Ishikawa (cell line): ENCODE measurements around the gene DNAH8.

Experiments used
- CEBPB ChIP-seq: IDR thresholded peaks from 2 replicates; pipeline ENCODE4 v1.6.1; 2012
- CREB1 ChIP-seq: IDR thresholded peaks from 2 replicates; pipeline ENCODE4 v1.6.1; 2012; ENCODE audit warnings: low read depth
- EGR1 ChIP-seq: IDR thresholded peaks from 2 replicates; pipeline ENCODE4 v1.6.1; 2012
- EP300 ChIP-seq: IDR thresholded peaks from 2 replicates; pipeline ENCODE4 v1.6.1; 2012; ENCODE audit warnings: borderline replicate concordance
- FOXM1 ChIP-seq: IDR thresholded peaks from 2 replicates; pipeline ENCODE4 v1.6.1; 2012; ENCODE audit warnings: low read depth, borderline replicate concordance
- MAX ChIP-seq: IDR thresholded peaks from 2 replicates; pipeline ENCODE4 v1.6.1; 2012
- NFIC ChIP-seq: IDR thresholded peaks from 2 replicates; pipeline ENCODE4 v1.6.1; 2012
- RAD21 ChIP-seq: IDR thresholded peaks from 2 replicates; pipeline ENCODE4 v1.6.1; 2012; ENCODE audit warnings: low read depth
- REST ChIP-seq: IDR thresholded peaks from 2 replicates; pipeline ENCODE4 v1.6.1; 2012; ENCODE audit warnings: low read depth, mild to moderate bottlenecking
- TAF1 ChIP-seq: IDR thresholded peaks from 2 replicates; pipeline ENCODE4 v1.6.1; 2012; ENCODE audit warnings: low read depth, mild to moderate bottlenecking
- TCF12 ChIP-seq: IDR thresholded peaks from 2 replicates; pipeline ENCODE4 v1.6.1; 2012; ENCODE audit warnings: low read depth
- TEAD4 ChIP-seq: IDR thresholded peaks from 2 replicates; pipeline ENCODE4 v1.6.1; 2012
- USF1 ChIP-seq: IDR thresholded peaks from 2 replicates; pipeline ENCODE4 v1.6.1; 2012
- YY1 ChIP-seq: IDR thresholded peaks from 2 replicates; pipeline ENCODE4 v1.6.1; 2012; ENCODE audit warnings: low read depth
- ZBTB7A ChIP-seq: IDR thresholded peaks from 2 replicates; pipeline ENCODE4 v1.6.1; 2012; ENCODE audit warnings: low read depth

Gene DNAH8

GRCh38 chr6:38846844-38847243 is 131.7 kb downstream of the DNAH8 start:
- TF ChIP-seq REST (no peak), TAF1 (no peak), EGR1 (no peak), TCF12 (no peak), TEAD4 (no peak), YY1 (no peak), FOXM1 (no peak), NFIC (no peak)

GRCh38 chr6:38847497-38847896 is 132.4 kb downstream of the DNAH8 start:
- no peak for TF ChIP-seq RAD21
- TF ChIP-seq EP300: no peak
- TF ChIP-seq TCF12: no peak
- TF ChIP-seq USF1: no peak
- no peak for TF ChIP-seq CEBPB
- TF ChIP-seq TAF1: no peak
- no peak for TF ChIP-seq TEAD4
- TF ChIP-seq ZBTB7A: no peak
- TF ChIP-seq REST: no peak
- no peak for TF ChIP-seq FOXM1
- no peak for TF ChIP-seq MAX
- TF ChIP-seq EGR1: no peak
- no peak for TF ChIP-seq CREB1

GRCh38 chr6:38848760-38849159 is 133.6 kb downstream of the DNAH8 start:
- TF ChIP-seq CREB1: no peak
- no peak for TF ChIP-seq EP300
- no peak for TF ChIP-seq TCF12
- TF ChIP-seq REST: no peak
- no peak for TF ChIP-seq NFIC
- TF ChIP-seq TEAD4: no peak
- no peak for TF ChIP-seq MAX
- no peak for TF ChIP-seq ZBTB7A
- no peak for TF ChIP-seq YY1
- no peak for TF ChIP-seq TAF1
- TF ChIP-seq CEBPB: no peak
- no peak for TF ChIP-seq USF1
- no peak for TF ChIP-seq EGR1
- TF ChIP-seq FOXM1: no peak
- no peak for TF ChIP-seq RAD21

- TF ChIP-seq ZBTB7A (no peak), CEBPB (no peak), MAX (no peak), RAD21 (no peak), USF1 (no peak), CREB1 (no peak), TAF1 (no peak), TCF12 (no peak), EP300 (no peak), TEAD4 (no peak), NFIC (no peak), EGR1 (no peak), YY1 (no peak), FOXM1 (no peak), REST (no peak)
Measured at GRCh38 chr6:38852215-38852614, 137.1 kb downstream of the DNAH8 start.
